RWPE1 (cell line): ENCODE results near the gene CAV2.
A peak's percentile ranks its signal among the peaks of the same experiment; 100 is the strongest.

ENCODE experiments used
- CTCF ChIA-PET: fragments of 350-600 bp; sonication (Branson Sonifier 250); formaldehyde crosslinking; extraction: SDS; loops from one replicate; lab custom pipeline; 2021; lab: Yijun Ruan, JAX
- POLR2A ChIA-PET: fragments of 400-600 bp; formaldehyde crosslinking; extraction: SDS; loops from one replicate; lab custom pipeline; 2020; ENCODE audit warnings: antibody characterized with exemption; ENCODE audit not compliant: low non-redundant PET; lab: Yijun Ruan, JAX
- DNase-seq: peaks from one replicate; pipeline ENCODE4 v3.0.0; 2012; ENCODE audit warnings: low spot score
- H3K27ac ChIP-seq: fragments of 450-650 bp; 2 replicates; pipeline ENCODE4 v1.5.1; 2017
- TF ChIP-seq, protein P1 (sequence below): fragments of 450-650 bp; conservative IDR thresholded peaks from 2 replicates; pipeline ENCODE4 v1.5.1; 2017; ENCODE audit warnings: low read depth, mild to moderate bottlenecking

CAV2 gene

DNA sequence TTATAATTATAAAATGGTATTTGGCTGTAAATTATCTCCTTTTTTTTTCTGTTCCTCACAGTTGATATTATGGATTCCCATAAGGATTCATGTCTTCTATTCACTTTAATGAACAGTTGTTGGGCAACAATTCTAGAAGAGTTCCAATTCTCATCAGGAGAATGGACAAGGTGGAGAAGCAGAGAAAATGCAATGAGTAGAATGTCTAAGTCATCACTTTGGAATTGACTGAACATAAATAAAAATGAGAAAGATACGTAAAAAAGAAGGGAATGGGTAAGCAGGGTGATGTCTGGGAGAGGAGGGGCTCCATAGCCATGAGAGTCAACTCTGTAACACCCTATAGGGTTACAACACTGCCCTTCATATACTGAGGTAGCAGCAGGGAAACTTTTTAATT lies 1.8 kb upstream of the CAV2 start:
- no peak for DNase-seq
- H3K27ac ChIP-seq: no peak overlapping the region
- CTCF ChIA-PET: no interaction called here
- POLR2A ChIA-PET: no interaction called here
- TF ChIP-seq, protein P1, sequence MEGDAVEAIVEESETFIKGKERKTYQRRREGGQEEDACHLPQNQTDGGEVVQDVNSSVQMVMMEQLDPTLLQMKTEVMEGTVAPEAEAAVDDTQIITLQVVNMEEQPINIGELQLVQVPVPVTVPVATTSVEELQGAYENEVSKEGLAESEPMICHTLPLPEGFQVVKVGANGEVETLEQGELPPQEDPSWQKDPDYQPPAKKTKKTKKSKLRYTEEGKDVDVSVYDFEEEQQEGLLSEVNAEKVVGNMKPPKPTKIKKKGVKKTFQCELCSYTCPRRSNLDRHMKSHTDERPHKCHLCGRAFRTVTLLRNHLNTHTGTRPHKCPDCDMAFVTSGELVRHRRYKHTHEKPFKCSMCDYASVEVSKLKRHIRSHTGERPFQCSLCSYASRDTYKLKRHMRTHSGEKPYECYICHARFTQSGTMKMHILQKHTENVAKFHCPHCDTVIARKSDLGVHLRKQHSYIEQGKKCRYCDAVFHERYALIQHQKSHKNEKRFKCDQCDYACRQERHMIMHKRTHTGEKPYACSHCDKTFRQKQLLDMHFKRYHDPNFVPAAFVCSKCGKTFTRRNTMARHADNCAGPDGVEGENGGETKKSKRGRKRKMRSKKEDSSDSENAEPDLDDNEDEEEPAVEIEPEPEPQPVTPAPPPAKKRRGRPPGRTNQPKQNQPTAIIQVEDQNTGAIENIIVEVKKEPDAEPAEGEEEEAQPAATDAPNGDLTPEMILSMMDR: no peak

DNA sequence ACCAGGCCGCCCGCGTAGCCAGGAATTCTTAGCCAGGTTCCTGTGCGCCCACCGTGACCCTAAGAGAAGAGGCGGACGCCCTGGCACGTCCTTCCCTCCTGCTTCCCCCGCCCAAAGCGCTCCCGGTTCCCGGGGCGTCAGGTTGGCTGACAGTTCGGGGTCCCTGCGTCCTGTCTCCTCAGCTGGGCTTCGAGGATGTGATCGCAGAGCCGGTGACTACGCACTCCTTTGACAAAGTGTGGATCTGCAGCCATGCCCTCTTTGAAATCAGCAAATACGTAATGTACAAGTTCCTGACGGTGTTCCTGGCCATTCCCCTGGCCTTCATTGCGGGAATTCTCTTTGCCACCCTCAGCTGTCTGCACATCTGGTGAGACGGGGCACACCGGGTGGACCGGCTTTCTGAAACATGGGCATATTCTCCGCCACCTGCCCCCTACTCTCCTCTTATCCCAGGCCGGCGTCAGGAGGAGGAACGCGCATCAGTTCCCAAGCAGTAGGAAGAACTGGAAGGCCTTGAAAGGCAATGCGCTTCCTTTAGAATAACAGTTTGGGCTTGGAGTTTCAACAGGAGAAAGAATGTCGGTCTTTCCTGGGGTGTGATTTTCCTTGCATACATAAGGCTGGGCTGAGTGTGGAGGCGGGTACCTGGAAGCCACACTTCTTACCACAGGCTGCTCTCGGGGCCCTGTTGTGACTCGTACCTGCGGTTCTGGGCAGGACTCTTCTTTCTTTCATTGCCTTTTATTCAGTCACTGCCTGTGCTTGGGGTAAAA lies 728 bp downstream of the CAV2 start:
- DNase-seq: peak; percentile 63
- peak overlapping the region; percentile 98 for H3K27ac ChIP-seq
- TF ChIP-seq, protein P1: no peak
- CTCF ChIA-PET: interaction anchor here (2.8 kb wide), 1 partner anchor 26 kb away, joined by 12 read pairs; no protein-coding TSS in a partner anchor
- POLR2A ChIA-PET: interaction anchor here (0.7 to 1.1 kb wide), 2 partner anchors 26 to 58 kb away, joined by 3 to 4 read pairs; no protein-coding TSS in a partner anchor

DNA sequence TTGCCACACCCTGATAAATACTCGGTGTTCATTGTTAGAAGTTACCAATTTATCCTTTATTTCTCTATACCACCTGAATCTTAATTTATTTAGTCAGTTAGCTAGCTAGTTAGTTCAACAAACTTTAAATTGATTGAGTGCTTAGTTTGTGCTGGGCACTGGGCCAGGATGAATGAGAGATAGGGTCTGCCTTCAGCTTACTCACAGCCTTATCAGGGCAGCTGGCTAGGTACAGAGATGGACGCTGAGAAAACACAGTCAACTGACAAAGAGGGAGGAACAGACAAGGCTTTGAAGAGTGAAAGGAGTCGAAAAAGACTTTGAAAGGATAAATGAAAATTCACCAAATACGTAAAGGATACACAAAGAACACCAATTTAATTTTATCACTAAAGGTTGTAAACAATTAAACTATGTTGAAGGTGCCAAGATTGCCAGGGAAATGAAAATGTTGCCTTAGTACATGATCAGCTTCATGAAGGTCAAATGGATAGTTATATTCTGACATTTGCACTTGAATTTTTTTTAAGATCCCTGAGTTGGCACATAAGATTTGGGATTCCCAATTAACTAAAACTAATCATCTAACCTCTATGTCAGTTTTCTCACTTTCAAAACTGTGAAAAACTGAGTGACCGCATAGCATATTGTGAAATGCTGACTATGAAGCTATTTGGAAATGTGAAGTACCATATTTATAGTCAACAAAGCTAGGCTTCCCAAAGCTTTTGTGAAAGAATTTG lies 2.1 kb downstream of the CAV2 start:
- ChIA-PET POLR2A (interaction anchor here (1.7 kb wide), 1 partner anchor 25 kb away, joined by 6 read pairs; no protein-coding TSS in a partner anchor), CTCF (interaction anchor here (0.6 to 2.8 kb wide), 5 partner anchors 21 to 170 kb away, joined by 3 to 12 read pairs (median 4); no protein-coding TSS in a partner anchor)
- DNase-seq: peak; percentile 34
- TF ChIP-seq, protein P1: no peak
- H3K27ac ChIP-seq: no peak overlapping the region

DNA sequence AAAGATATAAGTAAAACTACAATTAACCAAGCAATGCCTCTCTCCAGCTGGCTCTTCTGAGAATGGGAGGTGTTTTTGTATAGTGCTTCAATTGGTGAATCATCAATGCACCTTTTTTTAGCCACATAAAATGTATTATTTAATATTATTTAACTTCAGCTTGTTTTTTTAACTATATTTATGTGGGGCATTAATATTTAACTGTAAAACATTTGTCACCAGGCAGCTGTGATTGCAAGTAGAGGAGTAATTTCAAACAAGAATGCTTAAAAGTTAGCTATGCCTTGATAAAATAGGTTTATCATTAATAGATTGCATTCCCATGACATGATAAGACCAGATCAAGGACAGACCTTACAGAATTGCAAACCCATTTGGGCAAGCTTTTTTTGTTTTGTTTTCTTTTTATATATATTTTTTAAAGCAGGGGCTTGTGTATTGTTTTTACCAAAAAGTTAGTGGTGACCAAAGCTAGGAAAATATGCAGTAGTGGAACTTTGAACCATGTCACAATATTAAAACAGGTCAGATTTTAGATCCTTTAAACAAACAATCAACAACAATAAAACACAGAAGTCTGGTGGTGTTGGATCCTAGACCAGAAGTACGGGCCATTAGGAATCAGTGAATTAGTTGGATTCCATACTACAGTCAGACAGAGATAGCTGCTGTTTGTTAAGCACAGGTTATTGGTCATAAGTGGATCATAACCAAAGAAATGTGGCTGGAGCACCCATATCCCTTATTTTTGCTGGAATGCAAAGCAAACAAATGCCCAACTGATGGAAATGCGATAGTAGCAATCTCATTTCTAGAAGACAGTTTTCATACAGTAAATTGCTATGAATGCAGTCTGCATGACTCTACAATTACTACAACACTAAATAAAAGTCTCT lies 2.9 kb downstream of the CAV2 start:
- DNase-seq: no peak
- ChIA-PET CTCF (interaction anchor here (0.6 to 1.5 kb wide), 6 partner anchors 16 to 400 kb away, joined by 3 to 6 read pairs (median 4); no protein-coding TSS in a partner anchor), POLR2A (interaction anchor here (1.7 kb wide), 1 partner anchor 24 kb away, joined by 6 read pairs; no protein-coding TSS in a partner anchor)
- TF ChIP-seq, protein P1: no peak
- no peak overlapping the region for H3K27ac ChIP-seq

DNA sequence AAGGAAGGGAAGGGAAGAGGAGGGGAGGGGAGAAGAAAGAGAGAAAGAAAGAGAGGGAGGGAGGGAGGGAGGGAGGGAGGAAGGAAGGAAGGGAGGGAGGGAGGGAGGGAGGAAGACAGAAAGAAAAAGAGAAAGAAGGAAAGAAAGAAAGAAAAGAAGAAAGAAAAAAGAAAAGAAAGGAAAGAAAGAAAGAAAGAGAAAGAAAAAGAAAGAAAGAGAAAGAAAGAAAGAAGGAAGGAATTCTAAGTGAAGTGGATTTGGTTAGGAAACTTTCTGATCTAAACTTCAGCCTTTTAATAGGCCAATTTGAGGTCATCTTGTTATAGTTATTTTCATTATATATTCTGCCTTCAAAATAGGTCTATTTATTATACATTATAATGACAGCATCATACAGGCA lies 4.3 kb downstream of the CAV2 start:
- ChIA-PET CTCF (interaction anchor here (0.7 to 1.2 kb wide), 2 partner anchors 18 to 309 kb away, joined by 4 read pairs; no protein-coding TSS in a partner anchor), POLR2A (no interaction called here)
- TF ChIP-seq, protein P1: no peak
- no peak for DNase-seq
- H3K27ac ChIP-seq: peak overlapping the region; percentile 67
